ENCODE results near the gene LARGE1. TPM values are rescaled to one million over a fixed set of nuclear protein-coding genes. Genes with fewer than 3 reads are reported as not detected.

Gene LARGE1
- total and polyA plus RNA-seq, 2 of the 4 experiments (the other 2 are of a cell fraction): 6.2 to 12.4 TPM

DNA sequence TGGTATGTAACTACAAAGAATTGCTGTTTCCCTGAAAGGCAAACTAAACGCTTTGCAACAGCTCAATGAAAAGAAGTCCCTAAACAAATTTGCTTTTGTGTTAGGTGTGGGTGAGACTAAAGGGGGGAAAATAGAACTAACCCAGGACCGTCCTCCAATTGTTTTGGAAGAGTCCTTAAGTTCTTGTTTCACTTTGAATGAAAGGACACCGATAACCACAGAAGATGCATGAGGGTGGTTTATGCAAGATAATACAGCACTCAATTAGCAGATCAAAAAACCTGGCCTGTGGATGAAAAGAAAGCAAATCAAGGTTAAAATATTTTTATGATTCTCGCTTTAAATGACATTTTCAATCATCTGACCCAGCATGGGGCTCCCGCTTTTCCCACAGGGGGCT is 557.6 kb downstream of the LARGE1 start:
- no peak for DNase-seq
- Histone ChIP-seq H4K8ac (ENCODE audit: low read depth in 2 of 2, low read length in 2 of 2) (no peak overlapping the region), H2BK20ac (ENCODE audit: low read depth, low read length) (no peak overlapping the region)

More for the DNA sequence above, 557.6 kb downstream of the LARGE1 start:
- Histone ChIP-seq H4K20me1 (ENCODE audit: insufficient read depth, low read length) (no peaks in the 10 kb centered on the region), H4K91ac (ENCODE audit: insufficient read depth, low read depth, low read length) (no peak overlapping the region), H3K23ac (ENCODE audit: low read depth, low read length) (no peak overlapping the region), H3K18ac (ENCODE audit: low read depth, low read length) (no peak overlapping the region), H4K5ac (ENCODE audit: low read depth, low read length) (no peak overlapping the region), H3K14ac (replicated peaks; ENCODE audit: low read depth, low read length) (no peak overlapping the region), H3K56ac (ENCODE audit: extremely low read depth, insufficient read depth, low read length) (no peak overlapping the region), H2BK120ac (ENCODE audit: low read depth, low read length) (no peak overlapping the region), H3K36me3 (ENCODE audit: control insufficient read depth, insufficient read depth, low read length) (no peaks in the 10 kb centered on the region), H3K4ac (ENCODE audit: low read depth, low read length) (no peak overlapping the region), H3K4me3 (ENCODE audit: insufficient read depth, low read depth, low read length) (no peak overlapping the region), H3K9me1 (ENCODE audit: insufficient read depth, low read length) (no peaks in the 10 kb centered on the region), H2BK15ac (ENCODE audit: low read depth, low read length) (no peak overlapping the region), H2AK9ac (replicated peaks; ENCODE audit: low read depth, low read length, poor library complexity) (no peak overlapping the region), H2BK5ac (ENCODE audit: low read depth, low read length, poor library complexity, severe bottlenecking) (no peak overlapping the region), H3K4me2 (ENCODE audit: low read depth, low read length) (no peak overlapping the region), H2AFZ (replicated peaks; ENCODE audit: low read length, poor library complexity) (no peak overlapping the region), H3K27me3 (ENCODE audit: control insufficient read depth, insufficient read depth, low read length) (no peaks in the 10 kb centered on the region), H3K4me1 (ENCODE audit: control insufficient read depth, insufficient read depth, low read length) (peaks cover 2% of the 10 kb centered on the region; the same call in 1 of the 2 replicates), H3K9ac (ENCODE audit: low read depth, low read length) (no peak overlapping the region), H3K27ac (ENCODE audit: insufficient read depth, low read length) (no peak overlapping the region), H2AK5ac (ENCODE audit: low read depth, low read length) (no peak overlapping the region), H3K79me1 (ENCODE audit: low read depth in 1 of 2, low read length in 2 of 2) (no peaks in the 10 kb centered on the region), H3K9me3 (ENCODE audit: control insufficient read depth, insufficient read depth, low read length) (no peaks in the 10 kb centered on the region)
- intact Hi-C loops (cut with micrococcal nuclease) (no loop called here), dilution Hi-C loops (cut with HindIII; ENCODE audit: low sequenced_read_pairs, unreplicated experiment) (no loop called here), in situ Hi-C loops (cut with MboI; ENCODE audit: low sequenced_read_pairs) (no loop called here)
- ChIA-PET POLR2A (ENCODE audit: unreplicated experiment) (no interaction called here), CTCF (no interaction called here)
- BruUV-seq (replicated peaks): no TSS peak
- no peak for ATAC-seq (ENCODE audit: low read depth)
- WGBS, 2 experiments (ENCODE audit: extremely low coverage in 2 of 2, insufficient read length in 1 of 2): no CpG with 5 or more reads among the region's 5 CpGs
- TF ChIP-seq RFX5 (IDR thresholded peaks at IDR 0.05; ENCODE audit: low read depth, low read length) (no peak), MAZ (IDR thresholded peaks at IDR 0.05; ENCODE audit: borderline replicate concordance, low read depth, low read length) (no peak), FOS (IDR thresholded peaks at IDR 0.05; ENCODE audit: low read depth, low read length) (no peak), CHD1 (IDR thresholded peaks at IDR 0.05; ENCODE audit: low read depth, low read length) (no peak), CEBPB (IDR thresholded peaks at IDR 0.05; ENCODE audit: low read depth, low read length) (no peak), NFE2L2 (IDR thresholded peaks at IDR 0.05; ENCODE audit: low read depth, low read length) (no peak), SMC3 (IDR thresholded peaks at IDR 0.05; ENCODE audit: low read depth, low read length) (no peak), POLR2A (IDR thresholded peaks at IDR 0.05; ENCODE audit: low read depth, low read length) (no peak), BHLHE40 (IDR thresholded peaks at IDR 0.05; ENCODE audit: low read depth, low read length) (no peak), MAFK (IDR thresholded peaks at IDR 0.05; ENCODE audit: low read depth, low read length) (no peak), MXI1 (IDR thresholded peaks at IDR 0.05; ENCODE audit: borderline replicate concordance, low read depth, low read length) (no peak), RAD21 (IDR thresholded peaks at IDR 0.05; ENCODE audit: low read length) (no peak), RCOR1 (IDR thresholded peaks at IDR 0.05; ENCODE audit: insufficient replicate concordance, low read length) (no peak)
- TF ChIP-seq, protein P1, sequence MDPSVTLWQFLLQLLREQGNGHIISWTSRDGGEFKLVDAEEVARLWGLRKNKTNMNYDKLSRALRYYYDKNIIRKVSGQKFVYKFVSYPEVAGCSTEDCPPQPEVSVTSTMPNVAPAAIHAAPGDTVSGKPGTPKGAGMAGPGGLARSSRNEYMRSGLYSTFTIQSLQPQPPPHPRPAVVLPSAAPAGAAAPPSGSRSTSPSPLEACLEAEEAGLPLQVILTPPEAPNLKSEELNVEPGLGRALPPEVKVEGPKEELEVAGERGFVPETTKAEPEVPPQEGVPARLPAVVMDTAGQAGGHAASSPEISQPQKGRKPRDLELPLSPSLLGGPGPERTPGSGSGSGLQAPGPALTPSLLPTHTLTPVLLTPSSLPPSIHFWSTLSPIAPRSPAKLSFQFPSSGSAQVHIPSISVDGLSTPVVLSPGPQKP (IDR thresholded peaks at IDR 0.05; ENCODE audit: borderline replicate concordance, low read depth, low read length): no peak
- TF ChIP-seq, protein P2, sequence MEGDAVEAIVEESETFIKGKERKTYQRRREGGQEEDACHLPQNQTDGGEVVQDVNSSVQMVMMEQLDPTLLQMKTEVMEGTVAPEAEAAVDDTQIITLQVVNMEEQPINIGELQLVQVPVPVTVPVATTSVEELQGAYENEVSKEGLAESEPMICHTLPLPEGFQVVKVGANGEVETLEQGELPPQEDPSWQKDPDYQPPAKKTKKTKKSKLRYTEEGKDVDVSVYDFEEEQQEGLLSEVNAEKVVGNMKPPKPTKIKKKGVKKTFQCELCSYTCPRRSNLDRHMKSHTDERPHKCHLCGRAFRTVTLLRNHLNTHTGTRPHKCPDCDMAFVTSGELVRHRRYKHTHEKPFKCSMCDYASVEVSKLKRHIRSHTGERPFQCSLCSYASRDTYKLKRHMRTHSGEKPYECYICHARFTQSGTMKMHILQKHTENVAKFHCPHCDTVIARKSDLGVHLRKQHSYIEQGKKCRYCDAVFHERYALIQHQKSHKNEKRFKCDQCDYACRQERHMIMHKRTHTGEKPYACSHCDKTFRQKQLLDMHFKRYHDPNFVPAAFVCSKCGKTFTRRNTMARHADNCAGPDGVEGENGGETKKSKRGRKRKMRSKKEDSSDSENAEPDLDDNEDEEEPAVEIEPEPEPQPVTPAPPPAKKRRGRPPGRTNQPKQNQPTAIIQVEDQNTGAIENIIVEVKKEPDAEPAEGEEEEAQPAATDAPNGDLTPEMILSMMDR (conservative IDR thresholded peaks at IDR 0.05; ENCODE audit: low read depth, low read length): no peak
- TF ChIP-seq, protein P3, sequence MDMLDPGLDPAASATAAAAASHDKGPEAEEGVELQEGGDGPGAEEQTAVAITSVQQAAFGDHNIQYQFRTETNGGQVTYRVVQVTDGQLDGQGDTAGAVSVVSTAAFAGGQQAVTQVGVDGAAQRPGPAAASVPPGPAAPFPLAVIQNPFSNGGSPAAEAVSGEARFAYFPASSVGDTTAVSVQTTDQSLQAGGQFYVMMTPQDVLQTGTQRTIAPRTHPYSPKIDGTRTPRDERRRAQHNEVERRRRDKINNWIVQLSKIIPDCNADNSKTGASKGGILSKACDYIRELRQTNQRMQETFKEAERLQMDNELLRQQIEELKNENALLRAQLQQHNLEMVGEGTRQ (IDR thresholded peaks at IDR 0.05; ENCODE audit: low read depth, low read length): no peak

All from IMR-90 (cell line).